Ectodermal cell (in vitro differentiated cells): ENCODE data around the gene VPS39.

ENCODE experiments used
- H3K27ac ChIP-seq: 2 replicates; pipeline ENCODE4 v1.7.0; 2013; ENCODE audit warnings: mild to moderate bottlenecking, low read depth, low read length; ENCODE audit not compliant: insufficient read depth, poor library complexity, severe bottlenecking
- H3K27me3 ChIP-seq: 2 replicates; pipeline ENCODE4 v1.7.0; 2013; ENCODE audit warnings: mild to moderate bottlenecking, low read length; ENCODE audit not compliant: insufficient read depth, control insufficient read depth, poor library complexity, severe bottlenecking
- H3K36me3 ChIP-seq: one replicate; pipeline ENCODE4 v1.7.0; 2013; ENCODE audit warnings: low read length; ENCODE audit not compliant: control insufficient read depth, insufficient read depth
- H3K4me1 ChIP-seq: one replicate; pipeline ENCODE4 v1.7.0; 2013; ENCODE audit warnings: low read length; ENCODE audit not compliant: control insufficient read depth, insufficient read depth
- H3K4me3 ChIP-seq: 2 replicates; pipeline ENCODE4 v1.7.0; 2013; ENCODE audit warnings: low read depth, low read length, control low read depth; ENCODE audit not compliant: insufficient read depth
- H3K9me3 ChIP-seq: 2 replicates; pipeline ENCODE4 v1.7.0; 2013; ENCODE audit warnings: mild to moderate bottlenecking, low read length, moderate library complexity; ENCODE audit not compliant: control insufficient read depth
- WGBS, 2 experiments: methylation state at CpG; one replicate each; pipeline ENCODE4 v1.1.7; 2013; ENCODE audit warnings: missing lambda C conversion rate in 2 of 2; 5-methylcytosine and 5-hydroxymethylcytosine counted together

VPS39 gene

DNA sequence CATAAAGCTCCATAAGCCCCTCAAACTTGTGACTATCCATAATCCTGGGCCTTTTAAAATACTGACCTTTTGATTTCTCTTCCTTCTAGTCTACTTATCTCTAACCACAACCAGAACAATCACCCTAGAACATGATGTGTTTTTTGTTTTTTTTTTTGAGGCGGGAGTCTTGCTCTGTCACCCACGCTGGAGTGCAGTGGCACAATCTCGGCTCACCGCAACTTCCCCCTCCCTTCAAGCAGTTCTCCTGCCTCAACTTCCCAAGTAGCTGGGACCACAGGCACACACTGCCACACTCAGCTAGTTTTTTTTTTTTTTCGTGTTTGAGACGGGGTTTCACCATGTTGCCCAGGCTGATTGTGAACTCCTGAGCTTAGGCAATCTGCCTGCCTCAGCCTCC lies 25.1 kb downstream of the VPS39 start:
- Histone ChIP-seq H3K4me1 (no peaks in the 10 kb centered on the region), H3K27ac (no peak overlapping the region), H3K9me3 (no peaks in the 10 kb centered on the region), H3K36me3 (peaks cover 38% of the 10 kb centered on the region), H3K4me3 (no peak overlapping the region), H3K27me3 (no peaks in the 10 kb centered on the region)
- WGBS, 2 experiments = 92 to 96% methylated on average over 6 of the region's 6 CpGs

DNA sequence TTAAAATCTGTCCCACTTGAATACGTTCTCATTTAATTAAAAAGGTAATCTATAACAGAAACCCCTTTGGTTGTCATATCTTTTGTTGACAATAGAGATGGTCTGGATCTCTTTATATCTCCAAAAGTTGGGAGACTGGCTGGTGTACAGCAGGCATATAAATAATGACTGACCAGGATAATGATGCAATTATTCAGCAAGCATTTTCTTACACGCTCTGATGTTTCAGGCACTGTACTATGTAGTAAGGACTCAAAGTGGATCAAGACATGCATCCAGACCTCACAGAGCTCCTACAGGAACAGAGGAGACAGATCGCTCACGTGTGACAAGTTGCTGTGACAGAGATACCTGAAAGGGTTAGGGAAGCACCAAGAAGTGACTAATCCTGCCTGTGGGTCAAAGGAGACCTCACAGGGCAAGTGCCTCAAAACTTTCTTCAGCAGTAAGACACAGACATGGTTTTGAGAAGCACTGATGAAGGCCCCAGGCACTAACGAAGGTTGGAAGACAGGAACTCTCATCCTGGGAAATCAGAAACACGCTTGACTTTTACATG lies 25.7 kb downstream of the VPS39 start:
- H3K4me3 ChIP-seq = no peak overlapping the region
- peaks cover 32% of the 10 kb centered on the region for H3K36me3 ChIP-seq
- H3K27ac ChIP-seq = no peak overlapping the region
- no peaks in the 10 kb centered on the region for H3K27me3 ChIP-seq
- no peaks in the 10 kb centered on the region for H3K9me3 ChIP-seq
- 93 to 94% methylated on average over 5 to 6 of the region's 6 CpGs for WGBS, 2 experiments
- H3K4me1 ChIP-seq = no peaks in the 10 kb centered on the region

DNA sequence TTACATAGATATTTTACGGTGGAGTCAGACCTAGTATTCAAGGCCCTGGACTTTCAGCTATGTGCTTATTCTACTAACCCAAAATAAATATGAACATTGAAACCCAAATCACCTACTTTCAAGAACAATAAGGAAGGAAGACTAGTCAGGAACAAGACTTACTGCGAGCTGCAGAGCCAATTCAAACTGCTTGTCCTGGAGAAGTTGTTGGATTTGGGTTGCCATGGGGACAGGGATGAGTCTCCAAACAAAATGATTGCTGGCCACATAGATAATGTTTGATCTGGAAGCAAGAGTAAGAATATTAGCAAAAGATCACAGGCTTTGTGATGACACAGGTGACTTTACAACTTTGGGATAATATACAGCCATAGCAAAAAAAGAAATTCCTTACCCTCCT lies 30.0 kb downstream of the VPS39 start:
- Histone ChIP-seq H3K4me3 (no peak overlapping the region), H3K36me3 (peaks cover 12% of the 10 kb centered on the region), H3K27me3 (no peaks in the 10 kb centered on the region), H3K4me1 (no peaks in the 10 kb centered on the region), H3K27ac (no peak overlapping the region), H3K9me3 (no peaks in the 10 kb centered on the region)
- WGBS, 2 experiments = 88 to 93% methylated on average over 2 of the region's 2 CpGs

DNA sequence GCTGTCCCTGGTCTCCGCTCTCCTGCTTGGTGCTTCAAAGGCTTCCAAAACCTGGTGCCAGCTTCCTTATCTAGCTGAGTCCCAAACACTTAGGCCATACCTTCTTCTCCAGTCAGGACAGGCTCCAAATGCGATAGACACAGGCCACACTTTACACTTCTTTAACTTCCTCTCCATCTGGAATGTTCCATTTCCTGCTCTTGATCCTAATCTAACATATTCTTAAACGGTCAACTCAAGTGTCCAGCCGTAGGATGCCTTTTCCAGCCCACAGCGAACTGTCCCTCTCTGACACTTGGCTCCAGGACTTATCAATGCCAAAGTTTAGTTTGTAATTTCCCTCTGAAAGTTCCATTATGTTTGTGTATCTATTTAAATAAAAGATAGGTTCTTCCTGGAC lies 32.4 kb downstream of the VPS39 start:
- Histone ChIP-seq H3K4me3 (no peak overlapping the region), H3K36me3 (peaks cover 12% of the 10 kb centered on the region), H3K4me1 (no peaks in the 10 kb centered on the region), H3K27me3 (no peaks in the 10 kb centered on the region), H3K27ac (no peak overlapping the region), H3K9me3 (no peaks in the 10 kb centered on the region)
- 95% methylated on average over 5 of the region's 5 CpGs for WGBS, 2 experiments

DNA sequence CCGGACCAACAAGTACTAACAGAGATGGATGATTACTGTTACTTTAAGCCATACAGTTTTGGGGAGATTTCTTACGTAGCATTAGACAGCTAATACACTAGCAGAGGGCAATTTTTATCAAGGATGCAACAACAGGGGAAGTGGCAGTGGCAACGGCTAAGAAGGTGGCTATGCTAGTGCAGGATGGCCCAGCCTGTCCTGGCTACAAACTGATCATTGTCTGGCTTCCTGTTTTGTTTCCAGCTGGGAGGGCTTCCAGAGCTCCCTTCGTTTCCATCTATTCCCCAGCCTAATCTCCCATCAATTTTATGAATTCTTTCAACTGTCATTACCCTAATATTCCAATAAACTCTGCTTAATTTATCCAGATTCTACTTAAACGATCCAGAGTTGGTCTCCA lies 35.6 kb downstream of the VPS39 start:
- Histone ChIP-seq H3K4me3 (no peak overlapping the region), H3K9me3 (no peaks in the 10 kb centered on the region), H3K27me3 (no peaks in the 10 kb centered on the region), H3K27ac (no peak overlapping the region), H3K4me1 (no peaks in the 10 kb centered on the region), H3K36me3 (peaks cover 12% of the 10 kb centered on the region)
- 94 to 97% methylated on average over 5 of the region's 5 CpGs for WGBS, 2 experiments

DNA sequence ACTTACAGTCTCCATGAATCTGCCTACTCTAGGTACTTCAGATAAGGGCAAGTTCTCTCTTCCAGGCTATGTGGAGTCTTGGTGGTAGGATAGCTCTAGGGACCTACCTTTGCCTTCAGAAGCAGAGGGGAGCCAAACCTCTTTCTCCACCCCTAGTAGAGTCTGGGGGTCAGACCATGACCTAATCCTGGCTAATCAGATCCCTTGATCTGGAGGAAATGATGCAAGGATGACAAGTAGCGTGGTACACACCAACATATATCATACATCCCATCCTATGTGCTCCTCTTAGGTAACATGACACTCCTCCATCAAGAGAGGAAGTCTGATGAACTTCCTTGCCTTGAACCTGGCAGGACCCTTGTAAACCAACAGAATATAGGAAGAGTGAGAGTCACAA lies 36.3 kb downstream of the VPS39 start:
- Histone ChIP-seq H3K27me3 (no peaks in the 10 kb centered on the region), H3K36me3 (peaks cover 19% of the 10 kb centered on the region)
- WGBS, 2 experiments = 93 to 96% methylated on average over 1 of the region's 1 CpG

DNA sequence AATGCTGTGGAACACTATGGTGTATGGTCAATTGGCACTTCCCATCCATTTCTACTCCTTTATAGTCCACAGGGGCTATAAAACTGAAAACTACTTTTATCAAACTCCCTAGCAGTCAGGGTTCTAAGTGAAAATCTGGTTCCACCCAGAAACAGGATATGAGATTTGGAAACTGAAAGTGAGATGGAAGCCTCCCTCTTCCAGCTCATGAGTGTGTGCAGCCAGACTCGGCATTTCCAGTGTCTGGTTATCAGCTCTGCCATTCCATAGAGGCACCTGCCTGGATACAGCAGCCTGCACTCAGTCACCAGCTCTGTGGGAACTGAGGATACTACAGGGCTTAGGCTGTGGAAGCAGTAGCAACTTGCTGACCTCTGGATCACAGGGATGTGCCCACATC lies 37.0 kb downstream of the VPS39 start:
- no peaks in the 10 kb centered on the region for H3K9me3 ChIP-seq
- H3K27me3 ChIP-seq = no peaks in the 10 kb centered on the region
- H3K4me3 ChIP-seq = no peak overlapping the region
- peaks cover 25% of the 10 kb centered on the region for H3K36me3 ChIP-seq
- no peak overlapping the region for H3K27ac ChIP-seq
- 96% methylated on average over 1 of the region's 1 CpG for WGBS, 2 experiments
- H3K4me1 ChIP-seq = no peaks in the 10 kb centered on the region

More for the DNA sequence above, 36.3 kb downstream of the VPS39 start:
- Histone ChIP-seq H3K27ac (no peak overlapping the region), H3K9me3 (no peaks in the 10 kb centered on the region), H3K4me3 (no peak overlapping the region), H3K4me1 (no peaks in the 10 kb centered on the region)

DNA sequence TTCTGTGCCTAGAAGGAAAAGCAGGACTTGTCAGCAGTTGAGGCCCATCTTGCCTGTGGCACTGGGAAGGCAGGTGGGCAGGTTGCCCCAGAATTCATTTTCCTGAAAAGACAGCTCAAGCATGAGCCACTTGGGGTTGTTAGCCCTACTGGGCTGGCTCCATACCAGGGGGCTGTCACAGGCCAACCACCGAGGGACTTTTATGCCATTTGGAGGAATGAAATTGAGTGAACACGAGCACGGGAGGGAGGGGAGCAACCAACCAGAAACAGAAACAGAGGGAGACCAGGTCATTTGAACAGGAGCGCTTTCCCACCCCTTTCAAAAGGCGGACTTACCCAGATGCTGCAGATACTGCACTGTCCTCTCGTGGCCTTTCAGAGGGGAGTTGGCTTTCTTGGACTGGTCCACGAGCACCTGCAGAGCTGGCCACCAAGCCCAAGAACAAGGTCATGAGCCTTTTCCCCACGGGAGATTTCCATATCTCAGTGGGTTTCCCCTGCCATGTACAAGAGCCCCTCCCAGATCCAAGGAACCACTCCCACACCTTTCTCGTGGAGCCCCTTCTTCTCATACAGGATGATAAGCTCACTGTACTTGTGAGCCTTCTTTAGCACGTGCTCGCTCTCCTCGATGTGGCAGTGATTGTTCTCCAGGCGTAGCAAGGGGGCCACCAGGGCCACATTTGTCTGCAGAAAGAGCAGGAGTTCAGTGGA lies 41.7 kb downstream of the VPS39 start:
- WGBS, 2 experiments = 94 to 95% methylated on average over 13 of the region's 13 CpGs
- H3K4me3 ChIP-seq = no peak overlapping the region
- H3K27me3 ChIP-seq = no peaks in the 10 kb centered on the region
- peaks cover 71% of the 10 kb centered on the region for H3K36me3 ChIP-seq
- no peaks in the 10 kb centered on the region for H3K9me3 ChIP-seq
- H3K27ac ChIP-seq = no peak overlapping the region
- H3K4me1 ChIP-seq = no peaks in the 10 kb centered on the region

DNA sequence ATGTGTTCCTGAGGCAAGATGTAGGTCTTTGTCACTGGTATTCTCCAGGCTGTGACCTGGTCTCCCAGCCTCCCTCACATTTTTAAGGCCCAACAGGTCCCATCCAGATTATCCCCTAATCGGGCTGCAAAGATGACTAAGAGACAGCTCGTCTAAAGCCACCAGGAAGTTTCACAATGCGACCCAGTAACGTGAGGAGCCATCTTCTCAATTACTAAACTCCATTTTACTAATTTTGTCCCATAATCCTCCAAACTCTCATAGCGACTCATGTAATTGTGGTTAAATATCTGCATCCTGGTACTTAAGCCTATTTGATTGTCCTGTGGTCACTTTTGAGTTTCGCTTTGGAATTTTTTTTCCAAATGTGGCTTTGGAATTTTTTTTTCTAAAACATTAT lies 43.0 kb downstream of the VPS39 start:
- Histone ChIP-seq H3K4me3 (no peak overlapping the region), H3K36me3 (peaks cover 68% of the 10 kb centered on the region), H3K4me1 (no peaks in the 10 kb centered on the region), H3K9me3 (no peaks in the 10 kb centered on the region), H3K27me3 (no peaks in the 10 kb centered on the region), H3K27ac (no peak overlapping the region)
- 97 to 98% methylated on average over 6 of the region's 6 CpGs for WGBS, 2 experiments

DNA sequence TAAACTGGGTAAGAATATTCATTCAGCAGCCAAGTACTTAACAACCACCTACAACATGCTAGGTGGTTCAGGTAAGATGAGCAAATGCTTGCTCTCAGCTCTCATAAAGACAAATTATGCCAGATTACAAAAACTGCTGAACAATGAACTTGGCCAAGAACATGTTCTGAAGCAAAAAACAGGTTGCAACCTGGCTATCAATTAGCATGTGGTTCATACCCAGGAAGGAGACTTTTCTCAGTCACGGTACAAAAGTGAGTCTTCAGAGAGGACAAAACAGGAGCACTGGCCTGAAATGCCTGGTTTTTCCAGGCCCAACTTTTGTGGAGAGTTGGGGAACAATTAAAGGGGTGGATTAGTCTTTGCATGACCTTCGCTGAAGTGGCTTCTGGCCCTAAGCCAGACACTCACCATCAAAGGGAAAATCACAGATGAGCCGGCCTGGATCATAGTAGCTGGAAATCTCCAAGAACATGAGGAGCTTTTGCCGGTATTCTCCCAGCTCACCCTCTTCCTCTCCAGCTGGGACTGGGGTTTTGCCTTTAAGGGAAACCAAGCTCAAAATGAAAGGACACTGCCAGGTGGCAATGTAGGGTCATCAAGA lies 44.1 kb downstream of the VPS39 start:
- Histone ChIP-seq H3K4me1 (no peaks in the 10 kb centered on the region), H3K27ac (no peak overlapping the region), H3K36me3 (peaks cover 67% of the 10 kb centered on the region), H3K9me3 (no peaks in the 10 kb centered on the region), H3K4me3 (no peak overlapping the region), H3K27me3 (no peaks in the 10 kb centered on the region)
- 95 to 97% methylated on average over 4 of the region's 4 CpGs for WGBS, 2 experiments
